Fibroblast of the aortic adventitia (primary cell): Measurements from ENCODE around the gene CREM. TPM values are rescaled to one million over a fixed set of nuclear protein-coding genes. Genes with fewer than 3 reads are reported as not detected.
A peak's percentile ranks its signal among the peaks of the same experiment; 100 is the strongest.

Experiments used
- DNase-seq: peaks from one replicate; pipeline ENCODE4 v3.0.0-alpha.2; 2010; ENCODE audit warnings: low read depth
- H3K4me3 ChIP-seq: 2 replicates; pipeline ENCODE4 v1.5.1; 2011; ENCODE audit warnings: low read depth, mild to moderate bottlenecking, control low read depth, low read length, moderate library complexity
- total RNA-seq: library from RNA; depleted of rRNA; stranded (reverse); fragments of >200 nt; gene quantifications from 2 replicates; pipeline ENCODE4 v1.2.3, GENCODE V29; 2012; ENCODE audit warnings: low replicate concordance
- TF ChIP-seq, protein P1 (sequence below): IDR thresholded peaks from 2 replicates; pipeline ENCODE4 v1.5.1; 2011; ENCODE audit warnings: mild to moderate bottlenecking, low read length, control low read depth, inconsistent platforms; ENCODE audit not compliant: insufficient read depth

The CREM gene
- total RNA-seq, 1 donor, result 27.2 TPM

DNA sequence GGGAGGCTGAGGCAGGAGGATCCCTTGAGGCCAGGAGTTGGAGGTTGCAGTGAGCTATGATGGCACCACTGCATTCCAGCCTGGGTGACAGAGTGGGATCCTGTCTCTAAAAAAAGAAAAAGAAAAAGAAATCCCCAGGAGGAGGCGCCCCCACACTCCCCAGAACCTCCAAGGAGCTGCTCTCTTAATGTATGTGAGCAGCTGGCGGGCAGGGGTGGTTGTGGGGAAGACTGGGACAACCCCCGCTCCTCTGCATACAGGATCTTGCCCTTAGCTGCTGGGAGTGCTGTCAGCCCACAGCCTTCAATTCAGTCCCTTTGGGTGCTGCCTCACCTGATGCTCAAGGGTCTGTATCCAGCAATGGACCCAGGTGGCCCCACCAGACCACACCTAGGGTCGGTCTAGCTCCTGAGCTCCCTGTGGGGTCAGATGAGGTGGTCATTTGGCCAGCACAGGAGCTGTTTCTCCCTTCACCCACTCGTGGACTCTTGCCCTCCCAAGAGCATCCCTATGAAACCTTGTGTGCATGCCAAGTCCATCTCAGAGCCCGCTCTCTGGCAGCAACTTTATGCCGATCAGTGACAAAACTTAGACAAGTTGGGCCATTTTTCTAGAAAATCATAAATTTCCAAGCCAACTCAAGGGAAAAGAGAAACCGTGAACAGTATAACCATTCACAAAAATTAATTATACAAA lies 97.5 kb downstream of the CREM start:
- TF ChIP-seq, protein P1, sequence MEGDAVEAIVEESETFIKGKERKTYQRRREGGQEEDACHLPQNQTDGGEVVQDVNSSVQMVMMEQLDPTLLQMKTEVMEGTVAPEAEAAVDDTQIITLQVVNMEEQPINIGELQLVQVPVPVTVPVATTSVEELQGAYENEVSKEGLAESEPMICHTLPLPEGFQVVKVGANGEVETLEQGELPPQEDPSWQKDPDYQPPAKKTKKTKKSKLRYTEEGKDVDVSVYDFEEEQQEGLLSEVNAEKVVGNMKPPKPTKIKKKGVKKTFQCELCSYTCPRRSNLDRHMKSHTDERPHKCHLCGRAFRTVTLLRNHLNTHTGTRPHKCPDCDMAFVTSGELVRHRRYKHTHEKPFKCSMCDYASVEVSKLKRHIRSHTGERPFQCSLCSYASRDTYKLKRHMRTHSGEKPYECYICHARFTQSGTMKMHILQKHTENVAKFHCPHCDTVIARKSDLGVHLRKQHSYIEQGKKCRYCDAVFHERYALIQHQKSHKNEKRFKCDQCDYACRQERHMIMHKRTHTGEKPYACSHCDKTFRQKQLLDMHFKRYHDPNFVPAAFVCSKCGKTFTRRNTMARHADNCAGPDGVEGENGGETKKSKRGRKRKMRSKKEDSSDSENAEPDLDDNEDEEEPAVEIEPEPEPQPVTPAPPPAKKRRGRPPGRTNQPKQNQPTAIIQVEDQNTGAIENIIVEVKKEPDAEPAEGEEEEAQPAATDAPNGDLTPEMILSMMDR, result no peak
- no peak for DNase-seq
- no peak overlapping the region for H3K4me3 ChIP-seq

GRCh38 chr10:35225204-35225603 lies 98.6 kb downstream of the CREM start:
- no peak overlapping the region for H3K4me3 ChIP-seq
- TF ChIP-seq, protein P1, result no peak
- no peak for DNase-seq

DNA sequence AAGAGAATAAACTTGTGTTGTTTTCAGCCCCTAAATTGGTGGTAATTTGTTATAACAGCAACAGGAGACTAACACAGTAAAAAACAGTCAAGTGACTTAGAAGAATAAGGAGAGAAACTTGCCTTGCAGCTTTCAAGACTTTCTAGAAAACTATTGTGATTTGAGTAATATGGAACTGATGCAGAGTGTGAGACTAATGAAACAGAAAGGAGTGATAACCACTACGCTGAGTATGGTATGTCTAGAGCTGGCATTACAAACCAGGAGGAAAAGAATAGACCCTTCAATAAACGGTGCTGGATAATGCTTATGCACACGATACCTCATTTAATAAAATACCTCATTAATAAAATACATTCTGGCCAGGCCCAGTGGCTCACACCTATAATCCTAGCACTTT lies 99.9 kb downstream of the CREM start:
- no peak for DNase-seq
- TF ChIP-seq, protein P1, result no peak
- H3K4me3 ChIP-seq, result no peak overlapping the region

DNA sequence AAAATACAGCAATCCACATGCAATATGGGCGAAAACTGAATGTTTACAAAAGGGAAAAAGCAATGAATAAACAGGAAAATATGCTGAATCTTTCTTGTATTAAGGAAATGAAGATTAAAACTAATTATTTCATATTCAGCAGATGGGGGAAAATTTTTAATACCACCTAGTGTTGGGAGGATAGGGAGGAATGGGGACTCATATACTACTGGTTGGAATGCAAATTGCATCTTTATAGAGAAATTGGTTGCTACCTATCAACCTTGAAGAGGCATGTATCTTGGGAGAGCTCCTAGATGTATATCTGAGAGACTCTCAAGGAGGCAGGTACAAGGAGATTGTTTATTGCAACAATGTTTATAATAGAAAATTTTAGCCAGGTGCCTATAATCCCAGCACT lies 101.4 kb downstream of the CREM start:
- TF ChIP-seq, protein P1, result peak; percentile 5
- H3K4me3 ChIP-seq, result no peak overlapping the region
- DNase-seq, result no peak

GRCh38 chr10:35231646-35232045 lies 105.0 kb downstream of the CREM start:
- DNase-seq, result no peak
- TF ChIP-seq, protein P1, result no peak

DNA sequence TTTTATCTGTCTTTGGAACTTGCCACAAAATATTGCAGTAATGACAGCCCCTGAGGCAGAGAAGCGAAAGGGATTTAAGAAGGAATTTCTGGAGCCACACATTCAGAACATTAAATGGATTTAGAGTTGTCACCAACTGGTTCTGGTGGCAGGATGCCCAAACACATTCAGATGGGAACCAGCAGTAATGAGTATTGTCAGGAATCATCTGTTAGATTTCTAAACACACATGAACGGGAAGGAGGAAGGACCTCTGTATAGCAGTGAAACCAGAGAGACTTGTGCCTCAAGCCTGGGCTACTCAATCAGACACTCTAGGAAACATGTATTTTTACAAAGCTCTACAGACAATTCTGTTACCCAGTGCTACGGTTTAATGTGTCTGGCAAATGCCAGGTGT lies 105.9 kb downstream of the CREM start:
- TF ChIP-seq, protein P1, result no peak
- H3K4me3 ChIP-seq, result no peak overlapping the region
- DNase-seq, result no peak

More at GRCh38 chr10:35231646-35232045, 105.0 kb downstream of the CREM start:
- H3K4me3 ChIP-seq, result no peak overlapping the region

- no peak overlapping the region for H3K4me3 ChIP-seq
- DNase-seq, result no peak
- TF ChIP-seq, protein P1, result no peak
Observed at GRCh38 chr10:35234073-35234472, 107.4 kb downstream of the CREM start.
